22Rv1 (cell line): ENCODE measurements around the gene COL4A1.

Experiments used
- H3K27ac ChIP-seq: fragments of 450-650 bp; 2 replicates; pipeline ENCODE4 v1.5.1; 2017
- ZFX ChIP-seq: fragments of 450-650 bp; IDR thresholded peaks from 2 replicates; pipeline ENCODE4 v1.6.1; 2017; ENCODE audit warnings: antibody characterized with exemption, borderline replicate concordance
- TF ChIP-seq, protein P1 (sequence below): fragments of 450-650 bp; IDR thresholded peaks from 2 replicates; pipeline ENCODE4 v1.5.1; 2017; ENCODE audit warnings: mild to moderate bottlenecking

COL4A1 gene

DNA sequence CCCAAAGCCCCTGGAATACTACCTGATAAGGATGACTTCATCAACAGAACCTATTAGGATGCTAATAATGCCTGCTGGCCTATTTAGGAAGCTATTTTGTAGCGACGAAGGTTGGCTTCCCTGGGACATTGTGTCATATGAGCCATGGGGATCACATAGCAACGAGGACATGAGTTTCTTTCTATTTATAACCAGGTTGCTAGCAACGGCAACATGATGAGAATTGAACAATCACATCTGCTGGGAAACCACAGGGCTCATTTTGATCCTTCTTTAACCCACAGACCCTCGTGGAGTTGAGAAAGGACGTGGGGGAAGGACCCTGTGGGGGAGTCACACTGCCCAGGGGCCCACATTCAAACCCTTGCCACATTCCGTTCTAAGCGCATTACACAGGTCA, 172.2 kb downstream of the COL4A1 start:
- TF ChIP-seq, protein P1, sequence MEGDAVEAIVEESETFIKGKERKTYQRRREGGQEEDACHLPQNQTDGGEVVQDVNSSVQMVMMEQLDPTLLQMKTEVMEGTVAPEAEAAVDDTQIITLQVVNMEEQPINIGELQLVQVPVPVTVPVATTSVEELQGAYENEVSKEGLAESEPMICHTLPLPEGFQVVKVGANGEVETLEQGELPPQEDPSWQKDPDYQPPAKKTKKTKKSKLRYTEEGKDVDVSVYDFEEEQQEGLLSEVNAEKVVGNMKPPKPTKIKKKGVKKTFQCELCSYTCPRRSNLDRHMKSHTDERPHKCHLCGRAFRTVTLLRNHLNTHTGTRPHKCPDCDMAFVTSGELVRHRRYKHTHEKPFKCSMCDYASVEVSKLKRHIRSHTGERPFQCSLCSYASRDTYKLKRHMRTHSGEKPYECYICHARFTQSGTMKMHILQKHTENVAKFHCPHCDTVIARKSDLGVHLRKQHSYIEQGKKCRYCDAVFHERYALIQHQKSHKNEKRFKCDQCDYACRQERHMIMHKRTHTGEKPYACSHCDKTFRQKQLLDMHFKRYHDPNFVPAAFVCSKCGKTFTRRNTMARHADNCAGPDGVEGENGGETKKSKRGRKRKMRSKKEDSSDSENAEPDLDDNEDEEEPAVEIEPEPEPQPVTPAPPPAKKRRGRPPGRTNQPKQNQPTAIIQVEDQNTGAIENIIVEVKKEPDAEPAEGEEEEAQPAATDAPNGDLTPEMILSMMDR = no peak
- no peak for TF ChIP-seq ZFX
- H3K27ac ChIP-seq = no peak overlapping the region

GRCh38 chr13:110133425-110134235, 173.3 kb downstream of the COL4A1 start:
- TF ChIP-seq ZFX = no peak
- TF ChIP-seq, protein P1 = no peak
- no peak overlapping the region for H3K27ac ChIP-seq

- no peak for TF ChIP-seq ZFX
- TF ChIP-seq, protein P1 = no peak
- H3K27ac ChIP-seq = no peak overlapping the region
Measured at GRCh38 chr13:110132225-110132982, 174.6 kb downstream of the COL4A1 start.

DNA sequence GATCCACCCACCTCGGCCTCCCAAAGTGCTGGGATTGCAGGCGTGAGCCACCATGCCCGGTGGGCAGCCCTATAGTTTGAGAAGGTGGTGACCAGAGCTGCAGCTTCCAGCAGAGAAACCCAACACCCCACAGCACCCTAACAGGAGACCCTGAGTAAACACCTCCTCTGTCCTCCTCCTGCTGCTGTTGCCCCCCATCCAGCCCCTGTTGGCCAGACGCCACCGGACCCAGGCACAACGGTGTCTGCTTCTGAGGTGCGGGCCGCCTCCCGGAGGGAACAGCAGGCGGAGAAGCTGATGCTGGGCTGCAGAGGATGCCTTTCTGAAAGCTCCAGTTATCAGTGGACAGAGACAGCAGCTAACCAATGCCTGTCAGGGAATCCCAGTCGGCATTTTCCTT, 175.5 kb downstream of the COL4A1 start:
- TF ChIP-seq, protein P1 = no peak
- TF ChIP-seq ZFX = no peak

DNA sequence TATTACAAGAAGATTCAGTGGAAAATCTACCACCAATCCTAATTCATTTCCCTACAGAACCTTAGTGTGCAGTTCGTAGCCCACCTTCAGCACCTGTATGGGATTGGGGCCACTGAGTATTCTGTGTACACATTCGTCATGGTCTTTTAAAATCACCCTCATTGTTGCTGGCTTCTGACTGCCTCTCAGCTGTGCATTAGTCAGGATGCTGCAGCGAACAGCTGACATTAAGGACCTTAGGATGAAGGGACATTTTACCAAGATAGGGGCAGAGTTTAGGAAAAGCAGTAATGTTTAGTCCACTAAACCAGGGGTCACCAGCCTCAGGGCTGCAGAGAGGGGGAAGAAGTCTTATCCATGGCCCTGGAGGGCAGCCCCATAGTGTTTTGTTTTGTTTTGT, 176.5 kb downstream of the COL4A1 start:
- no peak overlapping the region for H3K27ac ChIP-seq
- TF ChIP-seq, protein P1 = no peak
- no peak for TF ChIP-seq ZFX

More for the DNA sequence above, 175.5 kb downstream of the COL4A1 start:
- H3K27ac ChIP-seq = no peak overlapping the region

DNA sequence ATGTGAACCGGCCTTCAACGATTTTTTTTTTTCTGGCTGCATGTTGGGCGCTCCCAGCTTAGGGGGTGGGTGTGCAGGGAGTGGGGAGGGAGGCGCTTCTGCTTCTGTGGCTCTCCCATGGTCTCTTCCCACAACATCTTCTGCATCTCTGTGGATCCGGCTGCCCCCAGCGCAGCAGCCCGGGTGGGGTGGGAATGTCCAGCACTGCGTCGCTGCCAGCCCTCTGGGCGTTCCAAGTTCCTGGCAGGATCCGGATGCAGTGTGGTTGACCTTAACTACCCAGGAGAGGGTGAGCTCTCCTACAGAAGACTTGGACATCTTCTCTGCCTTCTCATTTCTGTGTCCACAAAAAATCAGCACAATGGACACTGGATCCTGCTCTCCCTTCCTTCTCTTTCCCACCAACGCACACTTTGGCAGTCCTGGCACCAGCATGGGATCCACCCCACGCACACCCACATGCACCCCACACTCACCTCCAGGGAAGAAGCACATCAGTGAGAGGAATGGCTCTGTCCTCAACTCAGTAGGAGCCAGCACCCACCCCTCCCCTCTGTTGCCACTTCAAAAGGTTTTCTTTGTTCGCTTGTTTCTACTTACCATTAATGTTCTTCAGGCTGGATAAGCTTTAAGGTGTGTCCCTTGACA, 177.3 kb downstream of the COL4A1 start:
- no peak overlapping the region for H3K27ac ChIP-seq
- TF ChIP-seq, protein P1 = no peak
- no peak for TF ChIP-seq ZFX

DNA sequence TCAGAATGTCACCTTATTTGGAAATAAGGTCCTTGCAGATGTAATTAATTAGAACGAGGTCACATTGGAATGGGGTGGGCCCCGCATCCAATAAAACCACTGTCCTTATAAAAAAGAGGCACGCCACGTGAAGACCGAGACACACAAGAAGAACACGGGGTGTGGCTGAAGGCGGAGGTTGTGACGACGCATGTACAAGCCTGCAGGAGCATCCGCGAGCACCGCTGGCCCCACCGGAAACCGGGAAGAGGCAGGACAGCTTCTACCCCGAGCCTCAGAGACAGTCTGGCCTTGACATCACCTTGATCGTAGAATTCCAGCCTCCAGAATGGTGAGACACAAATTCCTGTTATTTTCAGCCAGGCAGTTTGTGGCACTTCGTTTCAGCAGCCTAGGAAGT, 177.9 kb downstream of the COL4A1 start:
- no peak overlapping the region for H3K27ac ChIP-seq
- TF ChIP-seq ZFX = no peak
- TF ChIP-seq, protein P1 = no peak
